ENCODE data around the gene GPRASP1.

GRCh38 chrX:102606115-102606514 is 45.2 kb upstream of the GPRASP1 start:
- TF ChIP-seq CTCF (IDR thresholded peaks at IDR 0.05; ENCODE audit: poor library complexity) (no peak), EZH2phosphoT487 (IDR thresholded peaks at IDR 0.05; ENCODE audit: low read depth, severe bottlenecking, unreplicated experiment) (no peak)

Data from hepatocyte (in vitro differentiated cells).